Measurements from ENCODE around the gene EOGT.

- no peak for TF ChIP-seq ZSCAN29 (IDR thresholded peaks at IDR 0.05)
- TF ChIP-seq POLR2A (IDR thresholded peaks at IDR 0.05; ENCODE audit: low read depth, low read length) = no peak
- no peak for TF ChIP-seq MEF2A (IDR thresholded peaks at IDR 0.05; ENCODE audit: insufficient read depth, low read depth, low read length)
- TF ChIP-seq CEBPB (IDR thresholded peaks at IDR 0.05; ENCODE audit: borderline replicate concordance in 1 of 2, low read depth in 2 of 2, low read length in 2 of 2) = no peak
- TF ChIP-seq TCF3 (IDR thresholded peaks at IDR 0.05; ENCODE audit: borderline replicate concordance, insufficient read depth, low read depth, low read length) = no peak
- TF ChIP-seq ATF7 (IDR thresholded peaks at IDR 0.05; ENCODE audit: low read depth) = no peak
- TF ChIP-seq SRF (IDR thresholded peaks at IDR 0.05; ENCODE audit: low read depth in 2 of 2, low read length in 2 of 2) = no peak
- no peak for TF ChIP-seq ATF3 (IDR thresholded peaks at IDR 0.05; ENCODE audit: borderline replicate concordance, extremely low read depth, low read depth, low read length)
Measured at GRCh38 chr3:68986496-68987208, 26.8 kb downstream of the EOGT start.

All from GM12878 (cell line).